Gastroesophageal sphincter (tissue), 3 donors: ENCODE measurements around the gene GSK3B.

Experiments
- CTCF ChIP-seq, 4 experiments: fragments of 200-600 bp in 2 of 4; fragments of 450-650 bp in 2 of 4; sonication (generic) in 1 of 4; IDR thresholded peaks; one replicate each; pipeline ENCODE4 v1.5.1; 2017 to 2019; ENCODE audit warnings: antibody characterized with exemption in 4 of 4, mild to moderate bottlenecking in 2 of 4, moderate library complexity in 2 of 4
- POLR2A ChIP-seq, 2 donors: fragments of 450-650 bp; IDR thresholded peaks; one replicate each; pipeline ENCODE4 v1.6.1; 2017; ENCODE audit warnings: antibody characterized with exemption in 2 of 2, mild to moderate bottlenecking in 2 of 2, moderate library complexity in 1 of 2
- POLR2AphosphoS5 ChIP-seq: sonication (generic); formaldehyde crosslinking; IDR thresholded peaks from one replicate; pipeline ENCODE4 v1.6.1; 2017; ENCODE audit warnings: antibody characterized with exemption

DNA sequence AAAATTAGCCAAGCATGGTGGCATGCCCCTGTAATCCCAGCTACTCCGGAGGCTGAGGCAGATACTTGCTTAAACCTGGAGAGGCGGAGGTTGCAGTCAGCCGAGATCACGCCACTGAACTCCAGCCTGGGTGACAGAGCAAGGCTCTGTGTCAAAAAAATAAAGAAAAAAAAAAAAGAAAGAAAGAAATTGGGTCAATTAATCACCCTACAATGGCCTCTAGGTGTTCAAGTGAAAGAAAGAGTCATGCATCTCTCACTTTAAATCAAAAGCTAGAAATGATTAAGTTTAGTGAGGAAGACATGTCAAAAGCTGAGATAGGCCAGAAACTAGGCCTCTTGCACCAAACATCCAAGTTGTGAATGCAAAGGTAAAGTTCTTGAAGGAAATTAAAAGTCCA is 44.9 kb upstream of the GSK3B start:
- no peak for TF ChIP-seq CTCF (IDR thresholded peaks at IDR 0.05)
- TF ChIP-seq POLR2A (IDR thresholded peaks at IDR 0.05) = no peak
- TF ChIP-seq POLR2AphosphoS5 = no peak
